Tibial nerve (tissue), 4 donors: ENCODE data around the gene BLTP1. TPM values are rescaled to one million over a fixed set of nuclear protein-coding genes. Genes with fewer than 3 reads are reported as not detected.

Experiments used
- DNase-seq, 2 donors: peaks; one replicate each; pipeline ENCODE4 v3.0.0-alpha.2; 2019; ENCODE audit warnings: low spot score in 2 of 2
- H3K27ac ChIP-seq, 4 donors: fragments of 200-600 bp; sonication (generic) in 3 of 4; one replicate each; pipeline ENCODE4 v1.5.1; 2017 to 2019; ENCODE audit warnings: mild to moderate bottlenecking in 1 of 4
- H3K27me3 ChIP-seq, 2 donors: fragments of 200-600 bp; sonication (generic) in 1 of 2; one replicate each; pipeline versions ENCODE4 v1.5.1 to v1.6.0; 2017 to 2019
- H3K36me3 ChIP-seq, 3 donors: fragments of 200-600 bp; sonication (generic); one replicate each; pipeline ENCODE4 v1.5.1; 2018 to 2019
- H3K4me1 ChIP-seq, 4 donors: fragments of 200-600 bp; sonication (generic) in 3 of 4; one replicate each; pipeline ENCODE4 v1.5.1; 2017 to 2019
- H3K4me3 ChIP-seq, 4 donors: fragments of 200-600 bp; sonication (generic) in 3 of 4; one replicate each; pipeline ENCODE4 v1.5.1; 2017 to 2019; ENCODE audit warnings: mild to moderate bottlenecking in 1 of 4, moderate library complexity in 1 of 4
- H3K9me3 ChIP-seq, 4 donors: fragments of 200-600 bp; sonication (generic) in 3 of 4; one replicate each; pipeline ENCODE4 v1.5.1; 2017 to 2019
- CTCF ChIP-seq, 5 experiments: fragments of 200-600 bp in 3 of 5; fragments of 450-650 bp in 2 of 5; sonication (generic) in 3 of 5; IDR thresholded peaks; one replicate each; pipeline ENCODE4 v1.5.1; 2016 to 2019; ENCODE audit warnings: antibody characterized with exemption in 5 of 5, mild to moderate bottlenecking in 3 of 5, moderate library complexity in 2 of 5
- EP300 ChIP-seq, 2 donors: sonication (generic); formaldehyde crosslinking; IDR thresholded peaks; one replicate each; pipeline ENCODE4 v1.6.1; 2017; ENCODE audit warnings: antibody characterized with exemption in 2 of 2, mild to moderate bottlenecking in 1 of 2
- POLR2A ChIP-seq, 2 donors: fragments of 450-650 bp; IDR thresholded peaks; one replicate each; pipeline ENCODE4 v1.6.1; 2017; ENCODE audit warnings: antibody characterized with exemption in 2 of 2, mild to moderate bottlenecking in 2 of 2, moderate library complexity in 2 of 2
- WGBS, 2 donors: methylation state at CpG; one replicate each; pipeline ENCODE4 v1.1.5; 2018; 5-methylcytosine and 5-hydroxymethylcytosine counted together
- total RNA-seq, 4 donors: library from RNA; depleted of rRNA; stranded (reverse); fragments of >200 nt; gene quantifications; one replicate each; pipeline ENCODE4 v1.1.0, GENCODE V29; 2016

Gene BLTP1
- total RNA-seq, 4 donors from 2014 or later, result 111 to 148 (median 141) TPM

GRCh38 chr4:122118243-122118642 is 33.9 kb upstream of the BLTP1 start:
- no peak overlapping the region for H3K27ac ChIP-seq
- peaks cover 0 to 7% (median 2%) of the 10 kb centered on the region in 4 donors for H3K9me3 ChIP-seq
- H3K4me1 ChIP-seq, result no peaks in the 10 kb centered on the region
- DNase-seq, result no peak
- no peaks in the 10 kb centered on the region for H3K27me3 ChIP-seq
- no peaks in the 10 kb centered on the region for H3K36me3 ChIP-seq
- TF ChIP-seq EP300 (IDR thresholded peaks at IDR 0.05) (no peak), CTCF (IDR thresholded peaks at IDR 0.05) (no peak), POLR2A (IDR thresholded peaks at IDR 0.05) (no peak)
- WGBS, 2 donors, result 84 to 86% methylated on average over 1 of the region's 1 CpG
- no peak overlapping the region for H3K4me3 ChIP-seq

GRCh38 chr4:122119739-122120138 is 32.4 kb upstream of the BLTP1 start:
- no peak for DNase-seq
- Histone ChIP-seq H3K4me3 (no peak overlapping the region), H3K27ac (no peak overlapping the region), H3K4me1 (no peaks in the 10 kb centered on the region), H3K9me3 (peaks cover 0 to 7% (median 2%) of the 10 kb centered on the region in 4 donors), H3K27me3 (no peaks in the 10 kb centered on the region), H3K36me3 (no peaks in the 10 kb centered on the region)
- TF ChIP-seq POLR2A (IDR thresholded peaks at IDR 0.05) (no peak), CTCF (IDR thresholded peaks at IDR 0.05) (no peak), EP300 (IDR thresholded peaks at IDR 0.05) (no peak)
- 85 to 96% methylated on average over 1 of the region's 1 CpG for WGBS, 2 donors

- Histone ChIP-seq H3K4me1 (no peaks in the 10 kb centered on the region), H3K36me3 (no peaks in the 10 kb centered on the region), H3K4me3 (no peak overlapping the region), H3K9me3 (peaks cover 0 to 7% (median 2%) of the 10 kb centered on the region in 4 donors), H3K27me3 (no peaks in the 10 kb centered on the region), H3K27ac (no peak overlapping the region)
- DNase-seq, result no peak
- WGBS, 2 donors, result 90 to 96% methylated on average over 2 of the region's 2 CpGs
- no peak for TF ChIP-seq POLR2A (IDR thresholded peaks at IDR 0.05)
- no peak for TF ChIP-seq EP300 (IDR thresholded peaks at IDR 0.05)
- TF ChIP-seq CTCF (IDR thresholded peaks at IDR 0.05), result no peak
Measured at GRCh38 chr4:122121593-122121992, 30.5 kb upstream of the BLTP1 start.

GRCh38 chr4:122122083-122122482 is 30.0 kb upstream of the BLTP1 start:
- no peak for DNase-seq
- H3K27me3 ChIP-seq, result no peaks in the 10 kb centered on the region
- H3K9me3 ChIP-seq, result peaks cover 0 to 7% (median 2%) of the 10 kb centered on the region in 4 donors
- no peaks in the 10 kb centered on the region for H3K36me3 ChIP-seq
- no peak overlapping the region for H3K27ac ChIP-seq
- H3K4me1 ChIP-seq, result no peaks in the 10 kb centered on the region
- no peak overlapping the region for H3K4me3 ChIP-seq
- no peak for TF ChIP-seq CTCF (IDR thresholded peaks at IDR 0.05)
- TF ChIP-seq EP300 (IDR thresholded peaks at IDR 0.05), result no peak
- TF ChIP-seq POLR2A (IDR thresholded peaks at IDR 0.05), result no peak
- WGBS, 2 donors, result 71% methylated on average over 2 of the region's 2 CpGs

- WGBS, 2 donors, result 77 to 80% methylated on average over 1 of the region's 1 CpG
- no peak overlapping the region for H3K4me3 ChIP-seq
- no peaks in the 10 kb centered on the region for H3K9me3 ChIP-seq
- no peaks in the 10 kb centered on the region for H3K4me1 ChIP-seq
- H3K36me3 ChIP-seq, result no peaks in the 10 kb centered on the region
- H3K27ac ChIP-seq, result no peak overlapping the region
- DNase-seq, result no peak
- H3K27me3 ChIP-seq, result no peaks in the 10 kb centered on the region
- no peak for TF ChIP-seq CTCF (IDR thresholded peaks at IDR 0.05)
- TF ChIP-seq EP300 (IDR thresholded peaks at IDR 0.05), result no peak
- TF ChIP-seq POLR2A (IDR thresholded peaks at IDR 0.05), result no peak
Measured at GRCh38 chr4:122129061-122129460, 23.1 kb upstream of the BLTP1 start.
